GM19351 (cell line): ENCODE results near the gene C10orf62.

Experiments used
- ATAC-seq: cut with Tn5 transposase; IDR thresholded peaks from one replicate; pipeline ENCODE4 v1.9.1; 2021; ENCODE audit warnings: mild to moderate bottlenecking, moderate library complexity; ENCODE audit not compliant: unreplicated experiment

The C10orf62 gene

DNA sequence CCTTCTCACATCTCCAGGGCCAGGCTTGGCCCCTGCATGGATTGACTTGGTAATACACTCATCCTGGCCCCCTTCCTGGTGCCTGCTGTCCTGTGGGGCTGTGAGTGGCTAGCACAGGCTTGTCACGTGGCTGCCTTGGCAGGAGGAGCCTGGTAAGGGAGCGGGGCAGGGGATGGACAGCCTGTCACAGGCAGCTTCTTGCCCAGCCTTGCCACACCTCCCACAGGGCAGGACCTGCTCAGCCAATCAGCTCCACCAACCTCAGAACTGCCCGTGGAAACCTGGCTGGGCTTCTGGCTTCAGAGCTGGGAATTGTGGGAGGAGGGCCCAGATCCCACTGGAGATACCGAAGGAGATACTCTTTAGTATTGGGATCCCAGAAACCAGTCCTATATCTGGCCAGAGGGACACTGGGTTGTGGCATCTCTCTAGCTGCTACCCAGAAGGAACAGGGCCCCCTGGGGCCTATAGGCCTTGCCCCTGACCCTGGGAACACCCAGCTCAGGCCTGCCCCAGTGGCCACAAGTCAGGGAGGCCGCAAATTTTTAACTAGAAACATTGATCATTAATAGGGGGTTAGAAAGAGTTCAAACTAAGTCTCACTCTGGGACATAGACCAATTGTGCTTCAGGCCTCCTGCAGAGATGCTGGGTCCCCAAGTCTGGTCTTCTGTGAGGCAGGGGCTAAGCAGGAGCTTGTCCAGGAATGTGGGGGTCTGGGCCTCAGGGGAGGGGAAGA, 5.3 kb upstream of the C10orf62 start, which contains the start of gene HOGA1:
Gene HOGA1, plus strand, starts transcription at position 330 of the 738 bp plus-strand sequence. Its CDS starts 315 bp downstream, at position 645.
- no peak for ATAC-seq

GRCh38 chr10:97584798-97585438, 4.6 kb upstream of the C10orf62 start:
- no peak for ATAC-seq

DNA sequence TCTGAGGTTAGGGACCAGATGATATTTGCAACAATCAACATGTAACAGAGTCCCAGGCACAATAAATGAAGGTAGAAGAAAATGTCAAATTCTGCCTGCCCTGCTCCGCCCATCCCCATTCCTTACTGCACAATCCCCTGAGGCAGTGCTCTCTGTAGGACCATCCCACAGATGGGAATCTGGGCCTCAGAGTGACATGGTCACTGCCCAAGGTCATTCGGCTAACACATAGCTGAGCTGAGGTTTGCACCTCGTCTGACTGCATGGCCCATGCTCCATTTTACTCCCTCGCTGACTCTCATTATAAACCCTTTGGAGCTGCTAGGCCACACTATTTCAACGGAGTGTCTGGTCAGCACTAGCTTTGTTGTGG, 4.1 kb upstream of the C10orf62 start:
- ATAC-seq: no peak

- no peak for ATAC-seq
These were observed 2.3 kb upstream of the C10orf62 start for GRCh38 chr10:97587183-97587582.

GRCh38 chr10:97590082-97590747, 694 bp downstream of the C10orf62 start:
- ATAC-seq: no peak

GRCh38 chr10:97590748-97591495, 1.4 kb downstream of the C10orf62 start:
- no peak for ATAC-seq

DNA sequence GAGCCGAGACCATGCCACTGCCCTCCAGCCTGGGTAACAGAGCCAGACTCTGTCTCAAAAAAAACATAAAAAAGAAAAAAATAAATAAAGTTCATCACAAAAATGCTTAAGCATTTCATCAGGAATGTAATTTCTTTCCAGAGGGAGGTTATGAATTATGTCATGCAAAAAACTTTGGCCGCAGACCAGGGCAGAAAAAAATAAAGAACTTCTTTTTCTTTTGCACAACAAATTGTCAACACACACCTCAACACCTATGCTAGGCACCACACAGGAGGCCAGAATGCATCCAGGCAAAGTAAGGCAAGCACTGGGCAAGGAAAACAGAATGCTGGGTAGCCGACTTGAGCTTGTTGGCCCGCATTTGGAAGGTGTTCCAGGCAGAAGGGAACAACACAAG, 3.9 kb downstream of the C10orf62 start:
- ATAC-seq: no peak

DNA sequence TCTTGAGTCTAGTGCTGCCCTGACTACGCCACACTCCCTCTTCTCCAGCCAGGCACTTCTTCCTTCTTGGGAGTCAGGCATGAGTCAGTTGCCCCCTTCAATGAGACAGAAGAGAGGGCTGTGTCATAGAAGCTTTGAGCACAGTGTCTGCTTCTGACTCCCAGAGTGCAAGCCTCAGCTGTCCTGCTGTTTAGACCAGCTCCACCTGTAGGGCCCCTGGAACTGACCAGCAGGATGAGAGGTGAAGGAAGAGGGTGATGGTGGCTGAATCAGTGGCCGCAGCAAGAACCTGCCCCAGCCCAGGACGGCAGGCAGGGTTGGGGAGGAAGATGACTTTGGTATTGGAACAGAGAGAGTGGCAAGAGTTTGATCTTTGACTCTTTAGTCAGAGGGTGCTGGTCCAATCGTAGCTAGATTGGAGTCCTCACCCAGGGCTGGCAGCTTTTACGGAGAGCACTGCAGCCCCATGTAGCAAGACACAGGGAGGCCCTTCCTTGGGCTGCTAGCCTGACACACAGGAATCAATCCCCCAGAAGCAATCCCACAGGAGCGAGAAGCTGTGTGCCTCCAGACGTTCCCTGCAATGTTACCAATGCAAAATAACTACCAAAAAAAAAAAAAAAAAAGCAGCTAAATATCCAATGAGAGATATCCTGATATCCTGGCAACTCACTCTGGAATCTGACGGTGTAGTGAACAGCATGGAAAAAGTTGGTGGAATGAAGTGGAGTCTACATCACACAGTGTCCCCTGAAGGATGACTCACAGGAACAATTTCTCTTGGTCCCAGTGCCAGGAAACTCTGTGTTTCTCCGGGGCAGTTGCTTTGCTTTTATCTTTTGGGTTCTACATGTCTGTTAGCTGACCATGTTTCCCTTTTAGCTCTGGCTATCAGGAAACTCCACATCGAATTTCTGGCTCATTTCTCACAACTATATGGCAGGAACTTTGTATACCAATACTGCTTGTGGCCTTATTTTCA, 6.9 kb downstream of the C10orf62 start:
- ATAC-seq: no peak

- no peak for ATAC-seq
These were observed 8.3 kb downstream of the C10orf62 start for GRCh38 chr10:97597778-97598177.

DNA sequence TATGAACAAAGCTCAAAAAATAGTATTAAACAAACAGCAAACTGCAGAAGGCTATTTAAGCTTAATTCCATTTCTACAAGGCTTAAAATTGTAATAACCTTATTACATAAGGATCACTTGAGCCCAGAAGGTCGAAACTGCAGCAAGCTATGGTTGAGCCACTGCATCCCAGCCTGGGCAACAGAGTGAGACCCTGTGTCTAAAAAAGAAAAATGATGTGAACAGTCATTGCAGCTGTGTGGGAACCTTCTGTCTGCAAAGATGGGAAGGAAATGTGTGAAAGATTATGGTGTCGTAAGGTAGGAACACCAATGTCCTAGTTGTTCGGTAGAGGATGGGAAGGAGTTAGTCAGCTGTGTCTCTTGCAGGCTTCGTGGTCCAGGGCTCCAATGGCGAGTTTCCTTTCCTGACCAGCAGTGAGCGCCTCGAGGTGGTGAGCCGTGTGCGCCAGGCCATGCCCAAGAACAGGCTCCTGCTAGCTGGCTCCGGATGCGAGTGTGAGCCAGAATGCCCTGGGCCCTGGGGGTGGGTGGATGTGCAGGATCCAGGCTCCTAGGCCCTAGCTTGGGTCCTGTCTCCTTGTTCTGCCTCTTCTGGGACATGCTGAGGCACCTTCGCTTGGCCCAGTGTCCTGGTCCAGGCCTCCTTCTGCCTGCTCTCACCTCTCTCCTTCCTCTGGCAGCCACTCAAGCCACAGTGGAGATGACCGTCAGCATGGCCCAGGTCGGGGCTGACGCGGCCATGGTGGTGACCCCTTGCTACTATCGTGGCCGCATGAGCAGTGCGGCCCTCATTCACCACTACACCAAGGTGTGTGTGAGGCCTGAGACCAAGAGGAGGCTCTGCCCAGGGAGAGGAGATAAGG, 9.1 kb downstream of the C10orf62 start:
- ATAC-seq: no peak

GRCh38 chr10:97599272-97599619, 9.7 kb downstream of the C10orf62 start:
- ATAC-seq: no peak

DNA sequence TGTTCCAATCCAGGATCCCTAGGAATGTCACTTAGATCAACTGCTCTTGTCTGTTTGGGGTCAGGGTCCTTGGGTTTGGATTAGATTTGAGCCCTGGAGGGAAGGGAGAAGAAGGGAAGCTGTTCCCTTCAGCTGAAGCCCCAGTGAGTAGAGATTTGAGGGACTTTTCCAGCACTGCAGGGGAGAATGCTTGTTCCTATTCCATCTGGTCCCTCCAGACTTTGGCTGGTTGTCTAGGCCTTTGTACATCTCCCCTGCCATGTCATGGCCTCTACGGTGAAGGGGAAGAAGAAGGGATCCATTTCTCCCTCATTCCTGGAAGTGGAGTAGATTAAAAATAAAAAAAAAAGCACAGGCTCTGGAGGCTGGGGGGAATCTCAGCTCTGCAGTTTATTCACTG, 11.1 kb downstream of the C10orf62 start:
- ATAC-seq: no peak

GRCh38 chr10:97601268-97602215, 12.0 kb downstream of the C10orf62 start:
- no peak for ATAC-seq

DNA sequence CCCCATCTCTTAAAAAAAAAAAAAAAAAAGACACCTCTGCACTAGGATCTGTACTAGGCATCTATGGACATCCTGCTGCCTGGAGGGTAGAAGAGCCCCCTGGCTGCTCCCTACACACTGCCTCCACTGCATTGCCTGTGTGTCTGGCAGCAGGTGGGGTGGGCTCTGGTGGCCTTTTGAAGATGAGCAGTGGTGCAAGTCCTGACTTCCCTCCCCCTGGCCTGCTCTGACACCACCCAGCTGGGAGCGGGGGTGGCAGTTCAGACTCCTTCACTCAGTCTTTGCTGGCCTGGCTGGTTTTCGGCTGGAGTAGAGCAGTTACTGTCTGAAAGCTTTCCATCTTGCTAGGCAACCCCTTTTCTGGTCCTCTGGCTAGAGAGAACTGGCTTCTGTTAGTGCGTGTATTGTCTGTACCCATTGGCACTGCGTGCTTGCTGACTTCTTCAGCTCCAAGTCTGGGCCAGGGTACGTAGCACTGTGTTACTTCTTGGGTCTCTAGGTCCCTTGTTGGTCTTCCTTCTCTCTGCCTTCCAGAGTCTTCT, 17.6 kb downstream of the C10orf62 start:
- no peak for ATAC-seq

DNA sequence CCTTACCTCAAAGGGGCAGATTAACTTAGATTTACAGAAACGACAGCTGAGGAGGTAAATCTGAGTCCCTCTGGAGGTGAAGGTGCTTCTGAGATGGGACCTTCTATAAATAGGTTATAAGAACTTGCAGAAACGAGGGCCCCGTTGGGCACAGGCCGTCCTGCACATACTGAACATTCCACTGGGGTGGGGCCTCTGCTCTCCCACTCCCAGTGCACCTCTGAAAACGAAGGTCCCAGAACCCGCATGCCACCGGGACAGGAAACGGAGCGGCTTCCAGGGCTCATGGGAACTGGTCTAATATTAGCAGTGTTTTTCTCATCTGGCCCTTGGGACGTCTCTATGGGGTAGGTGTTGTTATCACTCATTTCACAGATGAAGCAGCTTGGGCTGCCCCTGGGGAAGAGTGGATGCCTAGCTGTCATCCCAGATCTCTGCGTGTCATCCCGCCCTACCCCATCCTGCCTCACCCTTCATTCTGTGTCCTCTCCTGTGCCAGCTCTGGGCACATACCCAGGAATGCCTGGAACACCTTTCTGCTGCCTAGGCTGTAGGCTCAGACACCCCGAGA, 19.6 kb downstream of the C10orf62 start:
- ATAC-seq: no peak

- no peak for ATAC-seq
These were observed 22.0 kb downstream of the C10orf62 start for GRCh38 chr10:97611473-97611872.

GRCh38 chr10:97612386-97612785, 22.9 kb downstream of the C10orf62 start:
- no peak for ATAC-seq

GRCh38 chr10:97618285-97618684, 28.8 kb downstream of the C10orf62 start:
- no peak for ATAC-seq
